Measurements from ENCODE around the gene SMIM14.

DNA sequence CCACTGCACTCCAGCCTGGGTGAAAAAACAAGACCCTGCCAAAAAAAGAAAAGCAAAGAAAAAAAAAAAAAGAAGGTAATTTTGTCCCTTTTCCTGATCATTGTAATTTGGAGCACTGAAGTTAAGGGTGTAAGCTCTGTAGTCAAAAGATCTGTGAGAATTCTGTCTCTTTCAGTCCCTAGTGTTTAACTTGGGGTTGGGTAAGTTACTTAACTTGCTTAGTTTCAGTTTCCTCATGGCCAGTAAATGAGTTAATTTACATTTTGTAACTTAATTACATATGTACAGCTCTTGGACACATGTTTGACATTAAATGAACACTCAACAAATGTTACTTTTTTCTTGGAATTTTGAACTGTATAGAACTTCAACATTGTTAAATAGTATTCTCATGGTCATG lies 48.3 kb upstream of the SMIM14 start:
- TF ChIP-seq, protein P1, sequence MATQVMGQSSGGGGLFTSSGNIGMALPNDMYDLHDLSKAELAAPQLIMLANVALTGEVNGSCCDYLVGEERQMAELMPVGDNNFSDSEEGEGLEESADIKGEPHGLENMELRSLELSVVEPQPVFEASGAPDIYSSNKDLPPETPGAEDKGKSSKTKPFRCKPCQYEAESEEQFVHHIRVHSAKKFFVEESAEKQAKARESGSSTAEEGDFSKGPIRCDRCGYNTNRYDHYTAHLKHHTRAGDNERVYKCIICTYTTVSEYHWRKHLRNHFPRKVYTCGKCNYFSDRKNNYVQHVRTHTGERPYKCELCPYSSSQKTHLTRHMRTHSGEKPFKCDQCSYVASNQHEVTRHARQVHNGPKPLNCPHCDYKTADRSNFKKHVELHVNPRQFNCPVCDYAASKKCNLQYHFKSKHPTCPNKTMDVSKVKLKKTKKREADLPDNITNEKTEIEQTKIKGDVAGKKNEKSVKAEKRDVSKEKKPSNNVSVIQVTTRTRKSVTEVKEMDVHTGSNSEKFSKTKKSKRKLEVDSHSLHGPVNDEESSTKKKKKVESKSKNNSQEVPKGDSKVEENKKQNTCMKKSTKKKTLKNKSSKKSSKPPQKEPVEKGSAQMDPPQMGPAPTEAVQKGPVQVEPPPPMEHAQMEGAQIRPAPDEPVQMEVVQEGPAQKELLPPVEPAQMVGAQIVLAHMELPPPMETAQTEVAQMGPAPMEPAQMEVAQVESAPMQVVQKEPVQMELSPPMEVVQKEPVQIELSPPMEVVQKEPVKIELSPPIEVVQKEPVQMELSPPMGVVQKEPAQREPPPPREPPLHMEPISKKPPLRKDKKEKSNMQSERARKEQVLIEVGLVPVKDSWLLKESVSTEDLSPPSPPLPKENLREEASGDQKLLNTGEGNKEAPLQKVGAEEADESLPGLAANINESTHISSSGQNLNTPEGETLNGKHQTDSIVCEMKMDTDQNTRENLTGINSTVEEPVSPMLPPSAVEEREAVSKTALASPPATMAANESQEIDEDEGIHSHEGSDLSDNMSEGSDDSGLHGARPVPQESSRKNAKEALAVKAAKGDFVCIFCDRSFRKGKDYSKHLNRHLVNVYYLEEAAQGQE (IDR thresholded peaks at IDR 0.05; ENCODE audit: insufficient read depth in 1 of 2, low read depth in 2 of 2, low read length in 1 of 2): no peak
- TF ChIP-seq, protein P2, sequence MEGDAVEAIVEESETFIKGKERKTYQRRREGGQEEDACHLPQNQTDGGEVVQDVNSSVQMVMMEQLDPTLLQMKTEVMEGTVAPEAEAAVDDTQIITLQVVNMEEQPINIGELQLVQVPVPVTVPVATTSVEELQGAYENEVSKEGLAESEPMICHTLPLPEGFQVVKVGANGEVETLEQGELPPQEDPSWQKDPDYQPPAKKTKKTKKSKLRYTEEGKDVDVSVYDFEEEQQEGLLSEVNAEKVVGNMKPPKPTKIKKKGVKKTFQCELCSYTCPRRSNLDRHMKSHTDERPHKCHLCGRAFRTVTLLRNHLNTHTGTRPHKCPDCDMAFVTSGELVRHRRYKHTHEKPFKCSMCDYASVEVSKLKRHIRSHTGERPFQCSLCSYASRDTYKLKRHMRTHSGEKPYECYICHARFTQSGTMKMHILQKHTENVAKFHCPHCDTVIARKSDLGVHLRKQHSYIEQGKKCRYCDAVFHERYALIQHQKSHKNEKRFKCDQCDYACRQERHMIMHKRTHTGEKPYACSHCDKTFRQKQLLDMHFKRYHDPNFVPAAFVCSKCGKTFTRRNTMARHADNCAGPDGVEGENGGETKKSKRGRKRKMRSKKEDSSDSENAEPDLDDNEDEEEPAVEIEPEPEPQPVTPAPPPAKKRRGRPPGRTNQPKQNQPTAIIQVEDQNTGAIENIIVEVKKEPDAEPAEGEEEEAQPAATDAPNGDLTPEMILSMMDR (IDR thresholded peaks at IDR 0.05): no peak
